GM18951 (cell line): ENCODE measurements around the gene UCN2.

ENCODE experiments used
- POLR2A ChIP-seq: IDR thresholded peaks from 4 replicates; pipeline ENCODE4 v1.6.1; 2011; ENCODE audit warnings: mild to moderate bottlenecking; ENCODE audit not compliant: insufficient read length, insufficient read depth; ENCODE audit errors: extremely low read depth
- in situ Hi-C: fragments of 300-500 bp; cut with MboI; formaldehyde crosslinking; loops from one replicate; pipeline ENCODE4 v1.12.0; 2022; ENCODE audit warnings: low sequenced_read_pairs, mixed read lengths, inconsistent platforms; ENCODE audit not compliant: unreplicated experiment

Gene UCN2

GRCh38 chr3:48596157-48596556 is 32.6 kb upstream of the UCN2 start:
- in situ Hi-C loops, result no loop called here
- no peak for TF ChIP-seq POLR2A

GRCh38 chr3:48595526-48596121 is 32.0 kb upstream of the UCN2 start:
- TF ChIP-seq POLR2A, result no peak

GRCh38 chr3:48595075-48595525 is 31.5 kb upstream of the UCN2 start, which contains the start of gene COL7A1:
COL7A1 (minus strand) TSS chr3:48595329; CDS start chr3:48595159, 170 bp downstream.
- in situ Hi-C loops, result no loop called here
- TF ChIP-seq POLR2A, result no peak

More at GRCh38 chr3:48595526-48596121, 32.0 kb upstream of the UCN2 start:
- in situ Hi-C loops, result no loop called here

GRCh38 chr3:48594417-48595049 is 31.0 kb upstream of the UCN2 start:
- in situ Hi-C loops, result no loop called here
- no peak for TF ChIP-seq POLR2A

- no peak for TF ChIP-seq POLR2A
- in situ Hi-C loops, result no loop called here
Observed at GRCh38 chr3:48593337-48593736, 29.8 kb upstream of the UCN2 start.

- TF ChIP-seq POLR2A, result no peak
- in situ Hi-C loops, result no loop called here
Observed at GRCh38 chr3:48592519-48593087, 29.0 kb upstream of the UCN2 start.

GRCh38 chr3:48591886-48592518 is 28.4 kb upstream of the UCN2 start:
- no peak for TF ChIP-seq POLR2A
- in situ Hi-C loops, result no loop called here

GRCh38 chr3:48591436-48591835 is 27.9 kb upstream of the UCN2 start:
- in situ Hi-C loops, result no loop called here
- TF ChIP-seq POLR2A, result no peak

GRCh38 chr3:48588230-48588629 is 24.6 kb upstream of the UCN2 start:
- in situ Hi-C loops, result no loop called here
- no peak for TF ChIP-seq POLR2A

- in situ Hi-C loops, result no loop called here
- no peak for TF ChIP-seq POLR2A
Observed at GRCh38 chr3:48587686-48588085, 24.1 kb upstream of the UCN2 start.

- in situ Hi-C loops, result no loop called here
- no peak for TF ChIP-seq POLR2A
Observed at GRCh38 chr3:48585411-48585810, 21.8 kb upstream of the UCN2 start.

GRCh38 chr3:48584836-48585235 is 21.3 kb upstream of the UCN2 start:
- in situ Hi-C loops, result no loop called here

GRCh38 chr3:48581621-48582481 is 18.3 kb upstream of the UCN2 start:
- in situ Hi-C loops, result no loop called here

More at GRCh38 chr3:48584836-48585235, 21.3 kb upstream of the UCN2 start:
- TF ChIP-seq POLR2A, result no peak

GRCh38 chr3:48576647-48577046 is 13.1 kb upstream of the UCN2 start:
- TF ChIP-seq POLR2A, result no peak
- in situ Hi-C loops, result no loop called here

More at GRCh38 chr3:48581621-48582481, 18.3 kb upstream of the UCN2 start:
- TF ChIP-seq POLR2A, result no peak
